Measurements from ENCODE around the gene ELOVL6. TPM values are rescaled to one million over a fixed set of nuclear protein-coding genes. Genes with fewer than 3 reads are reported as not detected.

ELOVL6 gene
- total RNA-seq, 1 donor from 2014 or later: 25.5 TPM

DNA sequence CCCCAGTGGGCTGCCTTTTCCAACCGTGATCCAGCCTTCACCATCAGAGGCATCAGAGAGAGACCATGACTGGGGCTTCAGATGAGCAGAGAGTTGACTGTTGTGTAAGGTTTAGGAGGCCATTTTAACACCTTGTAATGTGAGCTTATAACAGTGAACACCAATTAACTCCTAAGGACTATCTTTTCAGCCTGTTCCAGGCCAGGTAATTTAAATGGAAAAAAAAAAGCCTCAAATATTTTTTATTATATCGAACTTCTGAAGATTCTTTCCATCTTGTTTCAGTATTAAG lies 13.3 kb upstream of the ELOVL6 start:
- no peaks in the 10 kb centered on the region for H3K27me3 ChIP-seq (ENCODE audit: insufficient read depth, low read length)
- no peak overlapping the region for H3K4me3 Mint-ChIP-seq (ENCODE audit: unreplicated experiment)
- DNase-seq (ENCODE audit: low read depth): no peak
- no peak overlapping the region for H3K9ac ChIP-seq (ENCODE audit: low read length)
- no peaks in the 10 kb centered on the region for H3K9me3 ChIP-seq (ENCODE audit: insufficient read depth, low read depth, low read length)
- no peak overlapping the region for H3K4me3 ChIP-seq (ENCODE audit: insufficient read depth, low read depth, low read length)
- no peaks in the 10 kb centered on the region for H3K4me1 Mint-ChIP-seq (ENCODE audit: low read depth, unreplicated experiment)
- H4K20me1 ChIP-seq (ENCODE audit: insufficient read depth, low read length): no peaks in the 10 kb centered on the region
- H2AFZ ChIP-seq (ENCODE audit: low read depth, low read length): no peak overlapping the region
- no peaks in the 10 kb centered on the region for H3K36me3 ChIP-seq (ENCODE audit: insufficient read depth, low read length)
- no peak overlapping the region for H3K27ac ChIP-seq (ENCODE audit: low read depth, low read length)
- no peaks in the 10 kb centered on the region for H3K36me3 Mint-ChIP-seq (ENCODE audit: low read depth, unreplicated experiment)
- TF ChIP-seq, protein P1, sequence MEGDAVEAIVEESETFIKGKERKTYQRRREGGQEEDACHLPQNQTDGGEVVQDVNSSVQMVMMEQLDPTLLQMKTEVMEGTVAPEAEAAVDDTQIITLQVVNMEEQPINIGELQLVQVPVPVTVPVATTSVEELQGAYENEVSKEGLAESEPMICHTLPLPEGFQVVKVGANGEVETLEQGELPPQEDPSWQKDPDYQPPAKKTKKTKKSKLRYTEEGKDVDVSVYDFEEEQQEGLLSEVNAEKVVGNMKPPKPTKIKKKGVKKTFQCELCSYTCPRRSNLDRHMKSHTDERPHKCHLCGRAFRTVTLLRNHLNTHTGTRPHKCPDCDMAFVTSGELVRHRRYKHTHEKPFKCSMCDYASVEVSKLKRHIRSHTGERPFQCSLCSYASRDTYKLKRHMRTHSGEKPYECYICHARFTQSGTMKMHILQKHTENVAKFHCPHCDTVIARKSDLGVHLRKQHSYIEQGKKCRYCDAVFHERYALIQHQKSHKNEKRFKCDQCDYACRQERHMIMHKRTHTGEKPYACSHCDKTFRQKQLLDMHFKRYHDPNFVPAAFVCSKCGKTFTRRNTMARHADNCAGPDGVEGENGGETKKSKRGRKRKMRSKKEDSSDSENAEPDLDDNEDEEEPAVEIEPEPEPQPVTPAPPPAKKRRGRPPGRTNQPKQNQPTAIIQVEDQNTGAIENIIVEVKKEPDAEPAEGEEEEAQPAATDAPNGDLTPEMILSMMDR (IDR thresholded peaks at IDR 0.05; ENCODE audit: insufficient read depth, low read depth, low read length): no peak
- TF ChIP-seq EZH2 (IDR thresholded peaks at IDR 0.05; ENCODE audit: insufficient read depth, low read length): no peak
- no peak for FAIRE-seq
- no peak overlapping the region for H3K27ac Mint-ChIP-seq (ENCODE audit: unreplicated experiment)
- H3K4me2 ChIP-seq (ENCODE audit: low read length): no peak overlapping the region
- H3K79me2 ChIP-seq (ENCODE audit: insufficient read depth, low read length): no peaks in the 10 kb centered on the region
- H3K27me3 Mint-ChIP-seq (ENCODE audit: low read depth, unreplicated experiment): no peaks in the 10 kb centered on the region
- H3K9me3 Mint-ChIP-seq (ENCODE audit: unreplicated experiment): no peaks in the 10 kb centered on the region
- no peaks in the 10 kb centered on the region for H3K4me1 ChIP-seq (ENCODE audit: insufficient read depth, low read length)

DNA sequence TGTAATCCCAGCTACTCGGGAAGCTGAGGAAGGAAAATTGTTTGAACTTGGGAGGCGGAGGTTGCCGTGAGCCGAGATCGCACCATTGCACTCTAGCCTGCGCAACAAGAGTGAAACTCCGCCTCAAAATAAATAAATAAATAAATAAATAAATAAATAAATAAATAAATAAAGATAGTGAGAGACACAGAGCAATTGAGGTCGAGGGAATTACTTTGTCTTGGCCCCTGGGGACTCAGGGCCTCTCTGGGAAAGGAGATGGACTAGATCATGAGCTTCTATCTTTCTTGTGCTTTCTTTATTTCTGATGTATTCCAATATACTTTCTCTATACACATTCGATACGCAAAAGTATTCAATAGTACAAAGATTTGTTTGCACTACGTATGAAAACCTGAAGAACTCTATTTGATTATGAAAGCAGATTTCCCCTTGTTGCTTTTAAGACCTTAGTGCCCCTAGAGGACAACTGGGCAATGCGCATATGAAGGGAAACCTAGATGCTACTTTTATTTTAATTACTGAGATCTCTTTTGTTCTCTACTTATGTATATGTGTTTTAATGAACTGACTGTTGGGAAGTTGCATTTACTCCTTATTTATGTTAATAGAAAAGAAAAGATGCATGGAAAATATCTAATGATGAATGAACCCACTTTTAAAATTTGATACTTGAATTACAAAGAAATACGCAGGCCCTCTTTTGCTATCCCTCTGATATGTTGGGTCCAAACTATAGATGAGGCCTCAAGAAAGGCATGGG lies 12.8 kb upstream of the ELOVL6 start:
- Histone ChIP-seq H3K36me3 (ENCODE audit: insufficient read depth, low read length) (no peaks in the 10 kb centered on the region), H3K79me2 (ENCODE audit: insufficient read depth, low read length) (no peaks in the 10 kb centered on the region), H3K9me3 (ENCODE audit: insufficient read depth, low read depth, low read length) (no peaks in the 10 kb centered on the region), H3K4me3 (ENCODE audit: insufficient read depth, low read depth, low read length) (no peak overlapping the region), H2AFZ (ENCODE audit: low read depth, low read length) (no peak overlapping the region), H3K4me1 (ENCODE audit: insufficient read depth, low read length) (no peaks in the 10 kb centered on the region), H4K20me1 (ENCODE audit: insufficient read depth, low read length) (no peaks in the 10 kb centered on the region), H3K27me3 (ENCODE audit: insufficient read depth, low read length) (no peaks in the 10 kb centered on the region), H3K27ac (ENCODE audit: low read depth, low read length) (no peak overlapping the region), H3K4me2 (ENCODE audit: low read length) (no peak overlapping the region), H3K9ac (ENCODE audit: low read length) (no peak overlapping the region)
- TF ChIP-seq EZH2 (IDR thresholded peaks at IDR 0.05; ENCODE audit: insufficient read depth, low read length): no peak
- TF ChIP-seq, protein P1 (IDR thresholded peaks at IDR 0.05; ENCODE audit: insufficient read depth, low read depth, low read length): peak; percentile 87
- no peaks in the 10 kb centered on the region for H3K27me3 Mint-ChIP-seq (ENCODE audit: low read depth, unreplicated experiment)
- H3K4me1 Mint-ChIP-seq (ENCODE audit: low read depth, unreplicated experiment): no peaks in the 10 kb centered on the region
- no peaks in the 10 kb centered on the region for H3K36me3 Mint-ChIP-seq (ENCODE audit: low read depth, unreplicated experiment)
- no peak overlapping the region for H3K27ac Mint-ChIP-seq (ENCODE audit: unreplicated experiment)
- DNase-seq (ENCODE audit: low read depth) (peak; percentile 33), FAIRE-seq (no peak)
- H3K4me3 Mint-ChIP-seq (ENCODE audit: unreplicated experiment): no peak overlapping the region
- no peaks in the 10 kb centered on the region for H3K9me3 Mint-ChIP-seq (ENCODE audit: unreplicated experiment)

DNA sequence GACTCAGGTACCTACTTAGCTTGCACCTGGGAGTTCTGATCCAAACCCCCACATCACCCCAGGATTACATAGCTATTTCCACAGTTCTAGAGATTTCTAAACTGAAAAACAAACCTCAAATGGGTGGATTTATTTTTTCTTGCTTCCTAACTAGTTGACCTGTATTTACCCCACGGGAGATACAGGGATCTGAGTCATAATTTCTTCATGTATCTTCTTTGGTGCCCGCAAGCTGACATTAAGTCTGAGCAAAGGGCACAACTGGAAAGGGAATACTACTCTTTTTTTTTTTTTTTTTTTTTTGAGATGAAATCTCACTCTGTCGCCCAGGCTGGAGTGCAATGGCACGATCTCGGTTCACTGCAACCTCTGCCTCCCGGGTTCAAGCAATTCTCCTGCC lies 10.0 kb upstream of the ELOVL6 start:
- H3K9ac ChIP-seq (ENCODE audit: low read length): no peak overlapping the region
- no peaks in the 10 kb centered on the region for H3K9me3 ChIP-seq (ENCODE audit: insufficient read depth, low read depth, low read length)
- no peaks in the 10 kb centered on the region for H3K36me3 Mint-ChIP-seq (ENCODE audit: low read depth, unreplicated experiment)
- H3K79me2 ChIP-seq (ENCODE audit: insufficient read depth, low read length): no peaks in the 10 kb centered on the region
- H3K27me3 Mint-ChIP-seq (ENCODE audit: low read depth, unreplicated experiment): no peaks in the 10 kb centered on the region
- no peaks in the 10 kb centered on the region for H3K4me1 ChIP-seq (ENCODE audit: insufficient read depth, low read length)
- no peaks in the 10 kb centered on the region for H3K36me3 ChIP-seq (ENCODE audit: insufficient read depth, low read length)
- H3K9me3 Mint-ChIP-seq (ENCODE audit: unreplicated experiment): peaks cover under 1% of the 10 kb centered on the region
- no peak for TF ChIP-seq EZH2 (IDR thresholded peaks at IDR 0.05; ENCODE audit: insufficient read depth, low read length)
- TF ChIP-seq, protein P1 (IDR thresholded peaks at IDR 0.05; ENCODE audit: insufficient read depth, low read depth, low read length): no peak
- H2AFZ ChIP-seq (ENCODE audit: low read depth, low read length): no peak overlapping the region
- no peaks in the 10 kb centered on the region for H4K20me1 ChIP-seq (ENCODE audit: insufficient read depth, low read length)
- no peaks in the 10 kb centered on the region for H3K27me3 ChIP-seq (ENCODE audit: insufficient read depth, low read length)
- DNase-seq (ENCODE audit: low read depth): no peak
- no peak overlapping the region for H3K27ac ChIP-seq (ENCODE audit: low read depth, low read length)
- FAIRE-seq: no peak
- H3K4me2 ChIP-seq (ENCODE audit: low read length): no peak overlapping the region
- H3K4me3 Mint-ChIP-seq (ENCODE audit: unreplicated experiment): no peak overlapping the region
- H3K4me1 Mint-ChIP-seq (ENCODE audit: low read depth, unreplicated experiment): no peaks in the 10 kb centered on the region
- no peak overlapping the region for H3K27ac Mint-ChIP-seq (ENCODE audit: unreplicated experiment)
- H3K4me3 ChIP-seq (ENCODE audit: insufficient read depth, low read depth, low read length): no peak overlapping the region
